H54 (cell line): ENCODE results near the gene PRPF40A.
"Not testable (repeated sequence)": the region's sequence is repeated elsewhere in the genome, so short reads cannot be mapped to it uniquely, and the experiment has no call there.

Source experiments
- DNase-seq: peaks from one replicate; pipeline ENCODE4 v3.0.0; 2011; ENCODE audit warnings: low spot score, mixed read lengths; ENCODE audit not compliant: insufficient read length
- FAIRE-seq: peaks from 3 replicates; lab custom pipeline; 2011; peaks lifted over from hg19 to GRCh38; lab: Jason Lieb, UNC
- POLR2A ChIP-seq: IDR thresholded peaks from 2 replicates; pipeline ENCODE4 v1.6.1; 2011; ENCODE audit warnings: low read depth, mild to moderate bottlenecking, low read length

PRPF40A gene

GRCh38 chr2:152730591-152731333 is 13.5 kb upstream of the PRPF40A start:
- peak; percentile 75 for FAIRE-seq

DNA sequence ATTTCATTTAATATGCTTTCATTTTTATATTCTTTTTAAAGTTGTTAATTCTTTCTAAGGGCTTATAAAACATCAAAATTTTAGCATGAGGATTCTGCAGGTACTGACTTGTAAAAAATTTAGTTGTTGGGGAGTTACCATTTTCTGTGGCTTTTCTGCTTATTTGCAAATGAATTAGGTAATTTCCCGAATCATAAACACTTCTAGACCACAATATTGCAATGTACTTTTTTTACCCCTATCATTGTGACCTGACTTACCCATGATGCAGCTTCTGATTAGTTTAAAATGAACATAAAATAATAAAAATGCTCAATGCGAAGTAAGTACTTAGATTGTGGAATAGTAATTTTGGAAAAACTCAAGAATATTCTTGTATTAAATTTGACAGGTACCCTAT is 12.6 kb upstream of the PRPF40A start:
- no peak for DNase-seq

More at GRCh38 chr2:152730591-152731333, 13.5 kb upstream of the PRPF40A start:
- TF ChIP-seq POLR2A = no peak
- no peak for DNase-seq

GRCh38 chr2:152723918-152724317 is 6.7 kb upstream of the PRPF40A start:
- no peak for TF ChIP-seq POLR2A
- no peak for DNase-seq

More for the DNA sequence above, 12.6 kb upstream of the PRPF40A start:
- no peak for FAIRE-seq
- TF ChIP-seq POLR2A = no peak

GRCh38 chr2:152722639-152723038 is 5.4 kb upstream of the PRPF40A start:
- not testable (repeated sequence) for FAIRE-seq, DNase-seq

More at GRCh38 chr2:152723918-152724317, 6.7 kb upstream of the PRPF40A start:
- FAIRE-seq = no peak

GRCh38 chr2:152720794-152721193 is 3.5 kb upstream of the PRPF40A start:
- no peak for DNase-seq
- TF ChIP-seq POLR2A = no peak
- no peak for FAIRE-seq

- no peak for TF ChIP-seq POLR2A
- FAIRE-seq (peak; percentile 97), DNase-seq (peak; percentile 23)
These were observed 1.8 kb upstream of the PRPF40A start for GRCh38 chr2:152718909-152719645.

DNA sequence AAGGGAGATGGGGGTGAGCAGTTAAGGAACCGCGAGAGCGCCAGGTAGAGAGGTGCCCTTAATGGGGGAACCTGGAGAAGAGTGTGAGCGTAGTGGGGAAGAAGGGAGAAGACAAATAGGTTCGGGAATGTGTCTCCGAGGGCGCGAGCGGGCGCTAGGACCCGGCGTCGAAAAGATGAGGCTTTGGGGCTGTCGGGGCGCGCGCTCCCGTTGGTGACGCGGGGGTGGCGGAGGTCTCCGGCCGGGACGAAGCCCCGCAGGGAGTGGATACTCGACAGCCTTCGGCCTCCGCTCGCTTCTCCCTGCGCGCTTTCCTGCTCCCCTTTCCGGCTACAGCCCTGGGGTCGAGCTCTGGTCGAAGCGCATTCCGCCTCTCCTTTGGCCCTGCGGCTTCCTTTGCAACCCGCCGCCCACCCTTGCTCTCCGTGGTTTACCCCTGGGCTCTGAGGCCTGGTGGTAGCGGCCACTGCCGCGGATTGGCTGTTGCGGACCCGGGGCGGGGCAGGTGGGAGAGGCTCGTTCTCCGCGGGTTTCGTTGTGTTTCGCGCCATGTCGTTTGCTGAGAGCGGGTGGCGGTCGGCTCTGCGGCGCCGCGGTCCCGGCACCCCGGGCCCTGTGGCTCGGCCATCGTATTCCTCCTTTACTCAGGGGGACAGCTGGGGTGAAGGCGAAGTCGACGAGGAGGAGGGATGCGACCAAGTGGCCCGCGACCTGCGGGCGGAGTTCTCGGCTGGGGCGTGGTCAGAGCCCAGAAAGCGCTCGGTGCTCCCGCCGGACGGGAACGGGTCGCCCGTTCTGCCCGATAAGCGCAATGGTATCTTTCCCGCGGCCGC is 1.0 kb upstream of the PRPF40A start, which contains the start of gene ARL6IP6:
Gene ARL6IP6 (plus strand): TSS at position 545 of the 833 bp plus-strand sequence. CDS start 5 bp downstream, at position 550.
- peak; percentile 89 for FAIRE-seq

DNA sequence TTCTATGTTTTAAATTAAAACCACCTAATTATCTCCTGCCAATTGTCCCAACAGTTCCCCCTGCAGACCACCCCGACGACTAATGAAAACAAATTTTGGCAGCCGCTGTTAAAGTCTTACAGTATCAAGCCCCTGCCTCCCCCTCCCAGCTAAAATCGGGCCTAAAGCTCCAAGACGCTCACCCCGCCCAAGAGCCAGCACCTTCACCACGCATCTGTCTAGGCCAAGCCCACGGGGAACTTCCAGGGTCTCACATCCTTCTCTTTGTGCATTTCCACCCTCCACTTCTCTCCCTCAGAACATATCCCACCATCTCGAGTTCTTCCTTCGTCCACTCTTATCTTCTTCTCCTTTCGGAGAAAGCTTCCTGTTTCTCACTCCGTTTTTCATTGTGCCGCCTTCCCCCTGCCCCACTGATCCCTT is 445 bp downstream of the PRPF40A start:
- no peak for TF ChIP-seq POLR2A
- no peak for DNase-seq
- FAIRE-seq = no peak

More for the DNA sequence above, 1.0 kb upstream of the PRPF40A start, which contains the start of gene ARL6IP6:
- peak; percentile 64 for DNase-seq
- TF ChIP-seq POLR2A = peak; percentile 86

GRCh38 chr2:152715854-152716428 is 1.3 kb downstream of the PRPF40A start:
- TF ChIP-seq POLR2A = no peak
- DNase-seq (no peak), FAIRE-seq (no peak)

DNA sequence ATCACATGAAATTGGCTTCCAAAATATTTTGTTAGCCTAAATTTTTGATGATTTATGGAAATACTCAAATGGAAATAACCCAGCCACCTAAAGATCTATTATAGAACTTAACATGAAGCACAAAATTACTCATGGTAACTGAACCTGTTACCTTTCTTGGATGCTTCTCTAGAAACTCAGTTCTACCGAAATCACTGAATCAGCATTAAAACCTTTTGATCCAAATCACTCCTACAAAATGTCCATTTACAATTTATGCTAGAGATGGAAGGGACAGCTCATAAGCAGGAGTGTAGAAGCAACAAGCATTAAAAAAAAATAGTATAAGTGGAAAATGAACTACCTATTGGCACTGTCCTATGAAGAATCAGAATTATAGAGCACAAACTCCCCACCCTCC is 2.1 kb downstream of the PRPF40A start:
- FAIRE-seq (no peak), DNase-seq (no peak)
- no peak for TF ChIP-seq POLR2A

DNA sequence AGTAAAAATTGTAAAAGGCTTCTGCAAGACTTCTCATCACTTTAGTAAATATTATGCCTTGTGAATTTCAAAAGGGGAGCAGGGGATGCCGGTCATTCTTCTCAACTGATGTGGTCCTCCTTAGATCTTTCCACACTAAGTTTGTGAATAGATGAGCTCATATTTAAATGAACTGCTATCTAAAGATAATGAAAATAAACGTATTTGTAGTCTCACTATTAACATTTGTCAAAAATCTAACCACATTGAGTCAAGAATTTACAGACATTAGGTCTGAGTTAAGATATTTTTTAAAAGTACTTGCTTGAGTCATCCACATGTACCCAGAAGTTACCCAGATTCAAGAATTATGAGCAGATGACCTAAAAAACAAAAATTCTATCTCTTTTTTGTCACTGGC is 6.5 kb downstream of the PRPF40A start:
- no peak for TF ChIP-seq POLR2A
- no peak for DNase-seq
- peak; percentile 30 for FAIRE-seq

GRCh38 chr2:152708742-152709141 is 8.5 kb downstream of the PRPF40A start:
- FAIRE-seq = no peak

GRCh38 chr2:152706477-152707021 is 10.7 kb downstream of the PRPF40A start:
- TF ChIP-seq POLR2A = no peak
- DNase-seq (no peak), FAIRE-seq (no peak)

More at GRCh38 chr2:152708742-152709141, 8.5 kb downstream of the PRPF40A start:
- DNase-seq = no peak
- no peak for TF ChIP-seq POLR2A
